PC-3 (cell line): Measurements from ENCODE around the gene CDH13.

ENCODE experiments used
- EZH2phosphoT487 ChIP-seq: fragments of 300-600 bp; sonication (generic); IDR thresholded peaks from 2 replicates; pipeline ENCODE4 v1.6.1; 2018; ENCODE audit warnings: mild to moderate bottlenecking, antibody characterized with exemption, low read length, borderline replicate concordance
- TF ChIP-seq, protein P1 (sequence below): fragments of 300-600 bp; sonication (generic); conservative IDR thresholded peaks from 2 replicates; pipeline ENCODE4 v1.5.1; 2017; ENCODE audit warnings: antibody characterized with exemption, low read depth, mild to moderate bottlenecking, low read length

DNA sequence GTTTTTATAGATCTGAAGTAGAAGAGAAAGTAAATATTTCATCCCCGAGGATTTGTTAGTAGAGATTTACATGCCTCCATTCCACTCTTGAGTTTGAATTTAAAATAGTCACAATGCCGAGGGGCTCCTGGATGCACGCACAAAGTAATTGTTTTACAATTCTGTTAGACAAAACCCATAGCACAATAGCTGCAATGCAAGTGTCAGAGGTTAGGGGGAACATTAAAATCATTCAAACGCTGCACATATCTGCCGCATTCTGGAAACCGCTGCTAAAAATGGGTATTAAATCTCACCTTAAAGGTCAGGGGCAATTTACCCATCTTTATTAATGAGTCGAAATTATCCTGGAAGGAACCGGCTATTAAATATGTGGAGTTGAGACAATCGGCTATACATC, 652.5 kb downstream of the CDH13 start:
- TF ChIP-seq, protein P1, sequence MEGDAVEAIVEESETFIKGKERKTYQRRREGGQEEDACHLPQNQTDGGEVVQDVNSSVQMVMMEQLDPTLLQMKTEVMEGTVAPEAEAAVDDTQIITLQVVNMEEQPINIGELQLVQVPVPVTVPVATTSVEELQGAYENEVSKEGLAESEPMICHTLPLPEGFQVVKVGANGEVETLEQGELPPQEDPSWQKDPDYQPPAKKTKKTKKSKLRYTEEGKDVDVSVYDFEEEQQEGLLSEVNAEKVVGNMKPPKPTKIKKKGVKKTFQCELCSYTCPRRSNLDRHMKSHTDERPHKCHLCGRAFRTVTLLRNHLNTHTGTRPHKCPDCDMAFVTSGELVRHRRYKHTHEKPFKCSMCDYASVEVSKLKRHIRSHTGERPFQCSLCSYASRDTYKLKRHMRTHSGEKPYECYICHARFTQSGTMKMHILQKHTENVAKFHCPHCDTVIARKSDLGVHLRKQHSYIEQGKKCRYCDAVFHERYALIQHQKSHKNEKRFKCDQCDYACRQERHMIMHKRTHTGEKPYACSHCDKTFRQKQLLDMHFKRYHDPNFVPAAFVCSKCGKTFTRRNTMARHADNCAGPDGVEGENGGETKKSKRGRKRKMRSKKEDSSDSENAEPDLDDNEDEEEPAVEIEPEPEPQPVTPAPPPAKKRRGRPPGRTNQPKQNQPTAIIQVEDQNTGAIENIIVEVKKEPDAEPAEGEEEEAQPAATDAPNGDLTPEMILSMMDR, result no peak
- no peak for TF ChIP-seq EZH2phosphoT487
